ENCODE measurements around the gene BEND5.
A peak's percentile ranks its signal among the peaks of the same experiment; 100 is the strongest.

BEND5 gene

GRCh38 chr1:48790397-48790796, 13.7 kb upstream of the BEND5 start:
- no peak overlapping the region for H3K4ac ChIP-seq (ENCODE audit: low read depth, low read length)
- H3K4me2 ChIP-seq (ENCODE audit: low read length) = no peak overlapping the region
- no peak for DNase-seq
- no peak overlapping the region for H3K18ac ChIP-seq (ENCODE audit: low read length)
- H4K8ac ChIP-seq (ENCODE audit: low read depth, low read length) = no peak overlapping the region
- H3K27me3 ChIP-seq (ENCODE audit: insufficient read depth, low read length, poor library complexity) = no peaks in the 10 kb centered on the region
- no peak overlapping the region for H3K23ac ChIP-seq (ENCODE audit: low read length)
- no peaks in the 10 kb centered on the region for H3K4me1 ChIP-seq (ENCODE audit: control insufficient read depth, low read depth, low read length)
- H3K79me1 ChIP-seq (ENCODE audit: low read length) = no peaks in the 10 kb centered on the region
- H3K79me2 ChIP-seq (ENCODE audit: control insufficient read depth, insufficient read depth, low read length) = no peaks in the 10 kb centered on the region
- no peak overlapping the region for H2BK5ac ChIP-seq (ENCODE audit: low read length)
- no peak overlapping the region for H2BK120ac ChIP-seq (ENCODE audit: low read depth, low read length)
- no peak overlapping the region for H4K5ac ChIP-seq (ENCODE audit: low read length)
- H3K9ac ChIP-seq (ENCODE audit: low read length) = no peak overlapping the region
- H3K36me3 ChIP-seq (ENCODE audit: control insufficient read depth, insufficient read depth, low read length) = no peaks in the 10 kb centered on the region
- H3K56ac ChIP-seq (ENCODE audit: low read length) = no peak overlapping the region
- H3K4me3 ChIP-seq (ENCODE audit: low read length) = no peak overlapping the region
- H2BK15ac ChIP-seq (replicated peaks; ENCODE audit: low read depth) = no peak overlapping the region
- no peak overlapping the region for H3K27ac ChIP-seq (ENCODE audit: low read depth, low read length)
- no peak overlapping the region for H2AK5ac ChIP-seq (ENCODE audit: low read length)

- Histone ChIP-seq H3K56ac (ENCODE audit: low read length) (no peak overlapping the region), H2AK5ac (ENCODE audit: low read length) (no peak overlapping the region), H4K5ac (ENCODE audit: low read length) (no peak overlapping the region), H3K4me3 (ENCODE audit: low read length) (no peak overlapping the region), H3K27ac (ENCODE audit: low read depth, low read length) (no peak overlapping the region), H3K79me1 (ENCODE audit: low read length) (no peaks in the 10 kb centered on the region), H3K79me2 (ENCODE audit: control insufficient read depth, insufficient read depth, low read length) (no peaks in the 10 kb centered on the region), H3K4ac (ENCODE audit: low read depth, low read length) (no peak overlapping the region), H3K36me3 (ENCODE audit: control insufficient read depth, insufficient read depth, low read length) (no peaks in the 10 kb centered on the region), H4K8ac (ENCODE audit: low read depth, low read length) (no peak overlapping the region), H3K4me1 (ENCODE audit: control insufficient read depth, low read depth, low read length) (no peaks in the 10 kb centered on the region), H2BK5ac (ENCODE audit: low read length) (no peak overlapping the region), H3K27me3 (ENCODE audit: insufficient read depth, low read length, poor library complexity) (no peaks in the 10 kb centered on the region), H2BK120ac (ENCODE audit: low read depth, low read length) (no peak overlapping the region), H3K18ac (ENCODE audit: low read length) (no peak overlapping the region), H2BK15ac (replicated peaks; ENCODE audit: low read depth) (no peak overlapping the region), H3K9ac (ENCODE audit: low read length) (no peak overlapping the region), H3K4me2 (ENCODE audit: low read length) (no peak overlapping the region), H3K23ac (ENCODE audit: low read length) (no peak overlapping the region)
- WGBS (ENCODE audit: extremely low coverage, insufficient coverage, low lambda C conversion rate) = no CpG with 5 or more reads among the region's 4 CpGs
- no peak for DNase-seq
Observed at GRCh38 chr1:48789903-48790302, 13.2 kb upstream of the BEND5 start.

- no peak overlapping the region for H3K18ac ChIP-seq (ENCODE audit: low read length)
- no peaks in the 10 kb centered on the region for H3K36me3 ChIP-seq (ENCODE audit: control insufficient read depth, insufficient read depth, low read length)
- H3K4ac ChIP-seq (ENCODE audit: low read depth, low read length) = no peak overlapping the region
- no peaks in the 10 kb centered on the region for H3K4me1 ChIP-seq (ENCODE audit: control insufficient read depth, low read depth, low read length)
- DNase-seq = no peak
- no peak overlapping the region for H3K4me3 ChIP-seq (ENCODE audit: low read length)
- H2BK15ac ChIP-seq (replicated peaks; ENCODE audit: low read depth) = no peak overlapping the region
- no peak overlapping the region for H3K9ac ChIP-seq (ENCODE audit: low read length)
- H3K27me3 ChIP-seq (ENCODE audit: insufficient read depth, low read length, poor library complexity) = no peaks in the 10 kb centered on the region
- no peak overlapping the region for H2BK5ac ChIP-seq (ENCODE audit: low read length)
- no peak overlapping the region for H4K5ac ChIP-seq (ENCODE audit: low read length)
- no peak overlapping the region for H2AK5ac ChIP-seq (ENCODE audit: low read length)
- H3K4me2 ChIP-seq (ENCODE audit: low read length) = no peak overlapping the region
- no peak overlapping the region for H4K8ac ChIP-seq (ENCODE audit: low read depth, low read length)
- no peak overlapping the region for H3K56ac ChIP-seq (ENCODE audit: low read length)
- no peak overlapping the region for H3K23ac ChIP-seq (ENCODE audit: low read length)
- no peaks in the 10 kb centered on the region for H3K79me2 ChIP-seq (ENCODE audit: control insufficient read depth, insufficient read depth, low read length)
- H2BK120ac ChIP-seq (ENCODE audit: low read depth, low read length) = no peak overlapping the region
- H3K27ac ChIP-seq (ENCODE audit: low read depth, low read length) = no peak overlapping the region
- H3K79me1 ChIP-seq (ENCODE audit: low read length) = no peaks in the 10 kb centered on the region
- no CpG with 5 or more reads among the region's 1 CpG for WGBS (ENCODE audit: extremely low coverage, insufficient coverage, low lambda C conversion rate)
Observed at GRCh38 chr1:48785869-48786268, 9.2 kb upstream of the BEND5 start.

- Histone ChIP-seq H3K4ac (ENCODE audit: low read depth, low read length) (no peak overlapping the region), H2AK5ac (ENCODE audit: low read length) (no peak overlapping the region), H2BK120ac (ENCODE audit: low read depth, low read length) (no peak overlapping the region)
Observed at GRCh38 chr1:48784301-48784700, 7.6 kb upstream of the BEND5 start.

GRCh38 chr1:48777219-48777895, 666 bp upstream of the BEND5 start:
- no CpG with 5 or more reads among the region's 17 CpGs for WGBS (ENCODE audit: extremely low coverage, insufficient coverage, low lambda C conversion rate)
- Histone ChIP-seq H2BK15ac (replicated peaks; ENCODE audit: low read depth) (no peak overlapping the region), H3K9ac (ENCODE audit: low read length) (peak overlapping the region; percentile 35), H3K79me2 (ENCODE audit: control insufficient read depth, insufficient read depth, low read length) (no peaks in the 10 kb centered on the region), H3K4me2 (ENCODE audit: low read length) (peak overlapping the region; percentile 35), H3K4me1 (ENCODE audit: control insufficient read depth, low read depth, low read length) (peaks cover 3% of the 10 kb centered on the region), H3K27me3 (ENCODE audit: insufficient read depth, low read length, poor library complexity) (no peaks in the 10 kb centered on the region), H3K27ac (ENCODE audit: low read depth, low read length) (no peak overlapping the region), H2BK120ac (ENCODE audit: low read depth, low read length) (no peak overlapping the region), H2BK5ac (ENCODE audit: low read length) (no peak overlapping the region), H2AK5ac (ENCODE audit: low read length) (no peak overlapping the region), H3K79me1 (ENCODE audit: low read length) (no peaks in the 10 kb centered on the region), H3K18ac (ENCODE audit: low read length) (no peak overlapping the region), H3K36me3 (ENCODE audit: control insufficient read depth, insufficient read depth, low read length) (no peaks in the 10 kb centered on the region), H4K8ac (ENCODE audit: low read depth, low read length) (no peak overlapping the region), H3K56ac (ENCODE audit: low read length) (peak overlapping the region; percentile 34), H3K23ac (ENCODE audit: low read length) (no peak overlapping the region), H3K4me3 (ENCODE audit: low read length) (peak overlapping the region; percentile 61), H3K4ac (ENCODE audit: low read depth, low read length) (no peak overlapping the region), H4K5ac (ENCODE audit: low read length) (no peak overlapping the region)
- peak; percentile 32 for DNase-seq

More at GRCh38 chr1:48784301-48784700, 7.6 kb upstream of the BEND5 start:
- no peak overlapping the region for H3K9ac ChIP-seq (ENCODE audit: low read length)
- H4K8ac ChIP-seq (ENCODE audit: low read depth, low read length) = no peak overlapping the region
- H3K56ac ChIP-seq (ENCODE audit: low read length) = no peak overlapping the region
- H3K4me2 ChIP-seq (ENCODE audit: low read length) = no peak overlapping the region
- H2BK5ac ChIP-seq (ENCODE audit: low read length) = no peak overlapping the region
- no peaks in the 10 kb centered on the region for H3K79me2 ChIP-seq (ENCODE audit: control insufficient read depth, insufficient read depth, low read length)
- no peaks in the 10 kb centered on the region for H3K4me1 ChIP-seq (ENCODE audit: control insufficient read depth, low read depth, low read length)
- no peak overlapping the region for H4K5ac ChIP-seq (ENCODE audit: low read length)
- no peaks in the 10 kb centered on the region for H3K79me1 ChIP-seq (ENCODE audit: low read length)
- H3K36me3 ChIP-seq (ENCODE audit: control insufficient read depth, insufficient read depth, low read length) = no peaks in the 10 kb centered on the region
- H2BK15ac ChIP-seq (replicated peaks; ENCODE audit: low read depth) = no peak overlapping the region
- no peaks in the 10 kb centered on the region for H3K27me3 ChIP-seq (ENCODE audit: insufficient read depth, low read length, poor library complexity)
- no CpG with 5 or more reads among the region's 2 CpGs for WGBS (ENCODE audit: extremely low coverage, insufficient coverage, low lambda C conversion rate)
- DNase-seq = no peak
- H3K4me3 ChIP-seq (ENCODE audit: low read length) = no peak overlapping the region
- H3K23ac ChIP-seq (ENCODE audit: low read length) = no peak overlapping the region
- H3K27ac ChIP-seq (ENCODE audit: low read depth, low read length) = no peak overlapping the region
- no peak overlapping the region for H3K18ac ChIP-seq (ENCODE audit: low read length)

- Histone ChIP-seq H4K5ac (ENCODE audit: low read length) (no peak overlapping the region), H3K79me1 (ENCODE audit: low read length) (no peaks in the 10 kb centered on the region), H2BK5ac (ENCODE audit: low read length) (no peak overlapping the region), H3K56ac (ENCODE audit: low read length) (peak overlapping the region; percentile 56), H2BK120ac (ENCODE audit: low read depth, low read length) (no peak overlapping the region), H2BK15ac (replicated peaks; ENCODE audit: low read depth) (no peak overlapping the region), H3K4ac (ENCODE audit: low read depth, low read length) (no peak overlapping the region), H3K79me2 (ENCODE audit: control insufficient read depth, insufficient read depth, low read length) (no peaks in the 10 kb centered on the region), H3K23ac (ENCODE audit: low read length) (no peak overlapping the region), H3K36me3 (ENCODE audit: control insufficient read depth, insufficient read depth, low read length) (no peaks in the 10 kb centered on the region), H2AK5ac (ENCODE audit: low read length) (no peak overlapping the region), H3K4me2 (ENCODE audit: low read length) (peak overlapping the region; percentile 50), H3K4me3 (ENCODE audit: low read length) (peak overlapping the region; percentile 34), H4K8ac (ENCODE audit: low read depth, low read length) (no peak overlapping the region), H3K27me3 (ENCODE audit: insufficient read depth, low read length, poor library complexity) (no peaks in the 10 kb centered on the region), H3K27ac (ENCODE audit: low read depth, low read length) (no peak overlapping the region), H3K18ac (ENCODE audit: low read length) (peak overlapping the region; percentile 96), H3K9ac (ENCODE audit: low read length) (peak overlapping the region; percentile 6), H3K4me1 (ENCODE audit: control insufficient read depth, low read depth, low read length) (peaks cover 3% of the 10 kb centered on the region)
- no CpG with 5 or more reads among the region's 7 CpGs for WGBS (ENCODE audit: extremely low coverage, insufficient coverage, low lambda C conversion rate)
- DNase-seq = peak; percentile 10
Observed at GRCh38 chr1:48775831-48776392, 779 bp downstream of the BEND5 start.

Data from mesendoderm (in vitro differentiated cells).